ENCODE results near the gene DPH2.

The DPH2 gene

DNA sequence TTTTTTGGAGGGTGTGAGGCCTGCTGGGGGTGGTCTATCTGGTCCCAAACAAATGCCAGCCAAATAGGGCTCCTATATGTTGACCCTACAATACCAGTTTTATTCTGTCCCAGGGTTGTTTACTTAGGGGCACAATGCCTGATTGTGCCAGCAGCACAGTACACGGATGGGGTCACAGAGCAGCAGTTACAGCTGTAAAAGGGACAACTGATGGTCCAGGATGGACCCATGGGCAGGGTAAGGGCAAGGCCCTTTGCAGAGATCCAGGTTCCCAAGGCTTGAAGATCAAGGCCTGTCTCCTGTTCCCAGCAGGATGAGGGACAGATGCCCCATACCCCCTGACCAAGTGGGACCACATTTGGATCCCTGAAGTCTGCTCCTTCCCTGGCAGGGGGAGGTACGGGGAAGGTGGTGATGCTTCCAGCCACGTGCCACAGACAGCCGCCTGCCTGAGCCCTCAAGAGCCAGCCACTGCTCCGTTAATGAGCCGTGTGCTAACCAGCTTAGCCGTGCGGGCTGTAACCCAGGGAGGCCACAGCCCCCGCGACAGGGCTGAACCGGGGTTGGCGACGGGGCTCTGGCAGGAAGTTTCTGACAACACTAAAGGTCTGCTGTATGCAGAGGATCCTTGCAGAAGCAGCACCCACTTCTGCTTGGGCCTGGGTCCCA, 43.3 kb downstream of the DPH2 start (continued):
- TF ChIP-seq TOX (CRISPR knock-in tag; IDR thresholded peaks at IDR 0.05; ENCODE audit: borderline replicate concordance) (no peak), ZC3H10 (CRISPR knock-in tag; IDR thresholded peaks at IDR 0.05) (no peak), ZFP30 (CRISPR knock-in tag; IDR thresholded peaks at IDR 0.05) (no peak), POU6F1 (CRISPR knock-in tag; IDR thresholded peaks at IDR 0.05; ENCODE audit: borderline replicate concordance, low read depth) (no peak)

GRCh38 chr1:44013949-44014348, 44.1 kb downstream of the DPH2 start:
- TF ChIP-seq TOX (CRISPR knock-in tag; IDR thresholded peaks at IDR 0.05; ENCODE audit: borderline replicate concordance) (no peak), ZNF70 (CRISPR knock-in tag; IDR thresholded peaks at IDR 0.05) (no peak), PPARA (CRISPR knock-in tag; IDR thresholded peaks at IDR 0.05; ENCODE audit: borderline replicate concordance) (no peak), CSDC2 (CRISPR knock-in tag; IDR thresholded peaks at IDR 0.05) (no peak), RARB (CRISPR knock-in tag; IDR thresholded peaks at IDR 0.05) (no peak), ZFP3 (CRISPR knock-in tag; IDR thresholded peaks at IDR 0.05) (no peak), ZC3H10 (CRISPR knock-in tag; IDR thresholded peaks at IDR 0.05) (no peak), GLIS3 (CRISPR knock-in tag; IDR thresholded peaks at IDR 0.05) (no peak), ZNF565 (CRISPR knock-in tag; conservative IDR thresholded peaks at IDR 0.05; ENCODE audit: low read depth) (no peak)
- TF ChIP-seq, protein P1, sequence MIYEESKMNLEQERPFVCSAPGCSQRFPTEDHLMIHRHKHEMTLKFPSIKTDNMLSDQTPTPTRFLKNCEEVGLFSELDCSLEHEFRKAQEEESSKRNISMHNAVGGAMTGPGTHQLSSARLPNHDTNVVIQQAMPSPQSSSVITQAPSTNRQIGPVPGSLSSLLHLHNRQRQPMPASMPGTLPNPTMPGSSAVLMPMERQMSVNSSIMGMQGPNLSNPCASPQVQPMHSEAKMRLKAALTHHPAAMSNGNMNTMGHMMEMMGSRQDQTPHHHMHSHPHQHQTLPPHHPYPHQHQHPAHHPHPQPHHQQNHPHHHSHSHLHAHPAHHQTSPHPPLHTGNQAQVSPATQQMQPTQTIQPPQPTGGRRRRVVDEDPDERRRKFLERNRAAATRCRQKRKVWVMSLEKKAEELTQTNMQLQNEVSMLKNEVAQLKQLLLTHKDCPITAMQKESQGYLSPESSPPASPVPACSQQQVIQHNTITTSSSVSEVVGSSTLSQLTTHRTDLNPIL (CRISPR knock-in tag; IDR thresholded peaks at IDR 0.05; ENCODE audit: low read depth), result no peak
- TF ChIP-seq, protein P2, sequence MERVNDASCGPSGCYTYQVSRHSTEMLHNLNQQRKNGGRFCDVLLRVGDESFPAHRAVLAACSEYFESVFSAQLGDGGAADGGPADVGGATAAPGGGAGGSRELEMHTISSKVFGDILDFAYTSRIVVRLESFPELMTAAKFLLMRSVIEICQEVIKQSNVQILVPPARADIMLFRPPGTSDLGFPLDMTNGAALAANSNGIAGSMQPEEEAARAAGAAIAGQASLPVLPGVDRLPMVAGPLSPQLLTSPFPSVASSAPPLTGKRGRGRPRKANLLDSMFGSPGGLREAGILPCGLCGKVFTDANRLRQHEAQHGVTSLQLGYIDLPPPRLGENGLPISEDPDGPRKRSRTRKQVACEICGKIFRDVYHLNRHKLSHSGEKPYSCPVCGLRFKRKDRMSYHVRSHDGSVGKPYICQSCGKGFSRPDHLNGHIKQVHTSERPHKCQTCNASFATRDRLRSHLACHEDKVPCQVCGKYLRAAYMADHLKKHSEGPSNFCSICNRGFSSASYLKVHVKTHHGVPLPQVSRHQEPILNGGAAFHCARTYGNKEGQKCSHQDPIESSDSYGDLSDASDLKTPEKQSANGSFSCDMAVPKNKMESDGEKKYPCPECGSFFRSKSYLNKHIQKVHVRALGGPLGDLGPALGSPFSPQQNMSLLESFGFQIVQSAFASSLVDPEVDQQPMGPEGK (CRISPR knock-in tag; IDR thresholded peaks at IDR 0.05; ENCODE audit: borderline replicate concordance), result no peak
- ATAC-seq, result no peak

DNA sequence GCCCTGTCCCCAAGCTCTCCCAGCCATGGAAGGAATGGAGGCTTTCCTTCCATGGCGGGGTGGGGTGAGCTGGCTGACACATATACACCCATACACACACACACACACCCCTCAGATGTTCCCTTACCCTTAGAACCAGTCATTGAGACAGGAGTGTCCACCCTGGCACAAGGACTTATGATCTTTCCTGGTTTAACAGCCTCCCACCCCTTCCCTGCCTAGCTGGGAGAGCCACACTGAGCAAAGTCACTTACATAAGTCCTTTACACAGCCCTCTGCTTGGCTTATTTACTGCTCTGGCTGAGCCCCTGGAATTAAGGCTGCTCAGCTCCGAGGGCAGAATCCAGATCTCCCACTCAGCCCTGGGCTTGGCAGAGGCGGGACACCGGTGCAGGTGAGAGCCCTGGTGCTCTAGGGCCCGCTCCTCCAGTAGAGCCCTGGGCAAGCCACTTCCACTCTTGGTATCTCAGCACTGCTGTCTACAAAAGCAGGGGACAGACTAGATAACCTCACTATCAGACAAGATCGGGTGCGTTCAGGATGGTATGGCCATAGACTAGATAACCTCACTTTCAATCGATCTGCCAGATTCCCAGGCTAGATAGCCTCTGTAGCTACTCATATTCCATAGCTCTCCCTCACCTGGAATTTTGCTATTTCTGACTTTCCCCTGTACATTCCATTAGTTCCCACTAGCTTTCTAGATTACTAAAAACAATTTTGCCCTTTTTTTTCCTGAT, 44.7 kb downstream of the DPH2 start:
- TF ChIP-seq POU6F1 (CRISPR knock-in tag; IDR thresholded peaks at IDR 0.05; ENCODE audit: borderline replicate concordance, low read depth) (no peak), ISL1 (CRISPR knock-in tag; IDR thresholded peaks at IDR 0.05) (no peak), ZC3H10 (CRISPR knock-in tag; IDR thresholded peaks at IDR 0.05) (no peak), SNAI2 (CRISPR knock-in tag; IDR thresholded peaks at IDR 0.05) (no peak), ESRRG (CRISPR knock-in tag; IDR thresholded peaks at IDR 0.05) (no peak), ARNTL (CRISPR knock-in tag; IDR thresholded peaks at IDR 0.05; ENCODE audit: borderline replicate concordance, low read depth) (no peak), TCF4 (CRISPR knock-in tag; IDR thresholded peaks at IDR 0.05; ENCODE audit: borderline replicate concordance) (no peak), CSRNP3 (CRISPR knock-in tag; IDR thresholded peaks at IDR 0.05) (no peak), RARB (CRISPR knock-in tag; IDR thresholded peaks at IDR 0.05) (no peak), ZNF565 (CRISPR knock-in tag; conservative IDR thresholded peaks at IDR 0.05; ENCODE audit: low read depth) (no peak)
- peak; percentile 15; the same call in 1 of the 3 replicates for ATAC-seq

- TF ChIP-seq, protein P2 (CRISPR knock-in tag; IDR thresholded peaks at IDR 0.05; ENCODE audit: borderline replicate concordance), result no peak
- TF ChIP-seq ZFP3 (CRISPR knock-in tag; IDR thresholded peaks at IDR 0.05) (no peak), BACH2 (CRISPR knock-in tag; IDR thresholded peaks at IDR 0.05; ENCODE audit: borderline replicate concordance) (no peak), PPARA (CRISPR knock-in tag; IDR thresholded peaks at IDR 0.05; ENCODE audit: borderline replicate concordance) (no peak), ZNF565 (CRISPR knock-in tag; conservative IDR thresholded peaks at IDR 0.05; ENCODE audit: low read depth) (no peak), ZNF70 (CRISPR knock-in tag; IDR thresholded peaks at IDR 0.05) (no peak)
- TF ChIP-seq, protein P1 (CRISPR knock-in tag; IDR thresholded peaks at IDR 0.05; ENCODE audit: low read depth), result no peak
- ATAC-seq, result no peak; the same call in 2 of the 3 replicates
Measured at GRCh38 chr1:44015206-44015605, 45.4 kb downstream of the DPH2 start.
